K562 (cell line): ENCODE data around the gene C17orf75. TPM values are rescaled to one million over a fixed set of nuclear protein-coding genes. Genes with fewer than 3 reads are reported as not detected.
A peak's percentile ranks its signal among the peaks of the same experiment; 100 is the strongest.

ENCODE experiments used
- ATAC-seq: fragments of 200-7000 bp; cut with Tn5 transposase; 3 replicates; pipeline ENCODE4 v1.9.1; 2020; ENCODE audit warnings: moderate library complexity
- BruUV-seq: library from RNA; stranded (reverse); fragments of 400-500 nt; replicated peaks from 2 replicates; lab custom pipeline; 2021; lab: Mats Ljungman, UMichigan
- CTCF ChIA-PET: fragments of 300-600 bp; formaldehyde crosslinking; extraction: SDS; loops from one replicate; lab custom pipeline; 2021; ENCODE audit warnings: low intra/inter-chr PET ratio; lab: Yijun Ruan, JAX
- POLR2A ChIA-PET: fragments of 300-600, 350-650 bp; sonication (Branson Sonifier 250); formaldehyde crosslinking; extraction: SDS; loops from one replicate; lab custom pipeline; 2021; ENCODE audit warnings: antibody characterized with exemption, inconsistent platforms; lab: Yijun Ruan, JAX
- DNase-seq, 4 experiments: peaks; one replicate each; pipeline versions ENCODE4 v3.0.0 to v3.0.0-alpha.2; 2011 to 2018; ENCODE audit warnings: low spot score in 3 of 4, mixed read lengths in 3 of 4; ENCODE audit errors: extremely low read depth in 1 of 4
- FAIRE-seq: peaks from 2 replicates; lab custom pipeline; 2011; peaks lifted over from hg19 to GRCh38; lab: Jason Lieb, UNC
- H2AFZ ChIP-seq: 2 replicates; pipeline ENCODE4 v1.6.0; 2011; ENCODE audit warnings: low read depth, low read length, control low read depth, inconsistent platforms
- H3K27ac ChIP-seq: fragments of 200-600 bp; 3 replicates; pipeline ENCODE4 v1.8.0; 2011; ENCODE audit warnings: low read depth, mild to moderate bottlenecking, control low read depth, inconsistent platforms, low read length, moderate library complexity, mixed read lengths; ENCODE audit errors: extremely low read depth
- H3K27me3 ChIP-seq, 2 experiments: fragments of 300-600 bp in 1 of 2; 2 replicates in 1 of 2; 3 replicates in 1 of 2; pipeline versions ENCODE4 v1.6.0 to v1.8.0; 2011; ENCODE audit warnings: inconsistent platforms in 2 of 2, low read length in 2 of 2, mild to moderate bottlenecking in 1 of 2, mixed read lengths in 1 of 2, moderate library complexity in 1 of 2; ENCODE audit not compliant: control insufficient read depth in 2 of 2, insufficient read depth in 2 of 2
- H3K36me3 ChIP-seq: fragments of 300-600 bp; 3 replicates; pipeline ENCODE4 v1.8.0; 2011; ENCODE audit warnings: mild to moderate bottlenecking, low read length, inconsistent platforms; ENCODE audit not compliant: control insufficient read depth, insufficient read depth
- H3K4me1 ChIP-seq, 2 experiments: fragments of 200-600 bp in 1 of 2; replicated peaks in 1 of 2; 2 replicates in 1 of 2; 3 replicates in 1 of 2; pipeline versions ENCODE4 v1.5.1 to v1.8.0; 2011; ENCODE audit warnings: inconsistent platforms in 2 of 2, low read length in 2 of 2, mild to moderate bottlenecking in 1 of 2, mixed read lengths in 1 of 2, moderate library complexity in 1 of 2; ENCODE audit not compliant: control insufficient read depth in 2 of 2, insufficient read depth in 2 of 2
- H3K4me2 ChIP-seq: 2 replicates; pipeline ENCODE4 v1.6.1; 2011; ENCODE audit warnings: low read length, control low read depth, inconsistent platforms, mixed read lengths; ENCODE audit not compliant: insufficient read depth
- H3K4me3 ChIP-seq: fragments of 200-600 bp; sonication (generic), shearing (Covaris generic); 2 replicates; pipeline ENCODE4 v1.5.1; 2016; ENCODE audit warnings: control low read depth, inconsistent platforms
- H3K79me2 ChIP-seq: fragments of 200-600 bp; 3 replicates; pipeline ENCODE4 v1.8.0; 2011; ENCODE audit warnings: low read length, inconsistent platforms; ENCODE audit not compliant: control insufficient read depth, insufficient read depth
- H3K9ac ChIP-seq, 2 experiments: 2 replicates each; pipeline versions ENCODE4 v1.6.0 to v1.6.1; 2011; ENCODE audit warnings: low read depth in 2 of 2, low read length in 2 of 2, control low read depth in 1 of 2, inconsistent platforms in 1 of 2, mild to moderate bottlenecking in 1 of 2, mixed read lengths in 1 of 2; ENCODE audit not compliant: insufficient read depth in 1 of 2
- H3K9me1 ChIP-seq: one replicate; pipeline ENCODE4 v1.6.0; 2011; ENCODE audit warnings: inconsistent platforms, mild to moderate bottlenecking, low read length, moderate library complexity; ENCODE audit not compliant: control insufficient read depth, insufficient read depth
- H3K9me3 ChIP-seq: replicated peaks from 2 replicates; pipeline ENCODE4 v1.5.1; 2011; ENCODE audit warnings: low read depth, low read length, inconsistent platforms; ENCODE audit not compliant: control insufficient read depth, insufficient read depth
- H4K20me1 ChIP-seq: replicated peaks from 2 replicates; pipeline ENCODE4 v1.6.1; 2011; ENCODE audit warnings: low read length, inconsistent platforms, mixed read lengths; ENCODE audit not compliant: control insufficient read depth, insufficient read depth
- GTF2B ChIP-seq: IDR thresholded peaks from 2 replicates; pipeline ENCODE4 v1.6.1; 2011; ENCODE audit not compliant: insufficient read length; ENCODE audit errors: extremely low read depth
- NRF1 ChIP-seq, 2 experiments: fragments of 450-650 bp; IDR thresholded peaks in 1 of 2; conservative IDR thresholded peaks in 1 of 2; 2 replicates each; pipeline ENCODE4 v1.6.1; 2014; ENCODE audit warnings: mild to moderate bottlenecking in 2 of 2
- SMAD4 ChIP-seq: fragments of 250-450 bp; sonication (Bioruptor Pico); conservative IDR thresholded peaks from 2 replicates; pipeline ENCODE4 v1.8.0; 2021; ENCODE audit warnings: inconsistent platforms, mild to moderate bottlenecking, moderate library complexity
- WGBS: fragments of 100-300 bp; shearing (Covaris generic); methylation state at CpG from one replicate; pipeline ENCODE4 v1.1.6; 2016; ENCODE audit warnings: low coverage, mixed read lengths; ENCODE audit not compliant: insufficient coverage; ENCODE audit errors: missing lambda C conversion rate; 5-methylcytosine and 5-hydroxymethylcytosine counted together
- in situ Hi-C: fragments of 300-500 bp; cut with MboI; formaldehyde crosslinking; loops from 4 replicates; pipeline ENCODE4 v1.15.0; 2018; ENCODE audit warnings: inconsistent platforms, mixed read lengths
- intact Hi-C: fragments of 100-400 bp; cut with micrococcal nuclease; formaldehyde crosslinking; loops from 2 replicates; pipeline ENCODE4 v1.14.2; 2022
- polyA plus RNA-seq, 8 experiments: library from polyadenylated mRNA; depleted of rRNA in 4 of 8; stranded (reverse) in 5 of 8; unstranded in 3 of 8; fragments of >200 nt; fragmentation: Nextera tagmentation in 2 of 8; fragmentation: Illumina TruSeq in 1 of 8; extraction: Ambion mirVana in 2 of 8; extraction: Trizol in 1 of 8; gene quantifications; 2 replicates each; pipeline versions ENCODE4 v1.2.1 to v1.2.3, GENCODE V29; 2011 to 2014; ENCODE audit warnings: inconsistent platforms in 1 of 8, missing spikeins in 1 of 8
- total RNA-seq, 7 experiments: library from RNA; depleted of rRNA in 6 of 7; stranded (reverse); fragments of >200 nt in 6 of 7; fragmentation: Illumina TruSeq in 2 of 7; extraction: Trizol in 2 of 7; gene quantifications; 2 replicates each; pipeline versions ENCODE4 v1.2.1 to v1.2.3, GENCODE V29; 2011 to 2021; ENCODE audit warnings: low replicate concordance in 1 of 7

The C17orf75 gene
- total and polyA plus RNA-seq, 9 of the 15 experiments (the other 6 are each of a cell fraction or from before 2014, with no cell fraction given) = 15.5 to 55.7 (median 18.5) TPM

- no peak for TF ChIP-seq GTF2B
Observed at GRCh38 chr17:32285306-32285705, 56.7 kb downstream of the C17orf75 start (continued).

GRCh38 chr17:32283745-32284201 is 58.2 kb downstream of the C17orf75 start:
- Histone ChIP-seq H3K27ac (no peak overlapping the region), H3K36me3 (no peaks in the 10 kb centered on the region; the same call in 2 of the 3 replicates), H4K20me1 (no peaks in the 10 kb centered on the region), H3K9me1 (no peaks in the 10 kb centered on the region), H3K4me1 (peaks cover 50 to 68% of the 10 kb centered on the region in 2 experiments), H3K9ac (peak overlapping the region in 1 of 2 experiments; percentile 28; a peak in 1 of 4 replicates), H3K4me3 (no peak overlapping the region), H3K9me3 (no peaks in the 10 kb centered on the region), H3K79me2 (no peaks in the 10 kb centered on the region), H3K4me2 (no peak overlapping the region), H2AFZ (peak overlapping the region; percentile 63; the same call in 1 of the 2 replicates), H3K27me3 (no peaks in the 10 kb centered on the region)
- ATAC-seq (no peak), DNase-seq (peak in 2 of 4 experiments; percentile 59 to 63), FAIRE-seq (no peak)
- in situ Hi-C loops (no loop called here), intact Hi-C loops (no loop called here)
- no TSS peak for BruUV-seq
- ChIA-PET CTCF (no interaction called here), POLR2A (no interaction called here)
- 50% methylated on average over 19 of the region's 20 CpGs for WGBS
- no peak for TF ChIP-seq SMAD4 (CRISPR knock-in tag)
- TF ChIP-seq NRF1 (conservative IDR thresholded peaks at IDR 0.05 in 1 of 2, IDR thresholded peaks at IDR 0.05 in 1 of 2) = peak; percentile 47 to 63; a peak in 3 of 4 replicates
